Loucy (cell line): ENCODE results near the gene GRIP1.

Experiments used
- H2AFZ ChIP-seq: fragments of 200-600 bp; sonication (generic); 2 replicates; pipeline ENCODE4 v1.6.0; 2016; ENCODE audit warnings: antibody characterized with exemption, mild to moderate bottlenecking, low read length, moderate library complexity
- H3F3A ChIP-seq: fragments of 200-600 bp; 2 replicates; pipeline ENCODE4 v1.6.0; 2016; ENCODE audit warnings: antibody characterized with exemption, low read depth, mild to moderate bottlenecking
- H3K27me3 ChIP-seq: fragments of 200-600 bp; sonication (generic); 2 replicates; pipeline ENCODE4 v1.6.1; 2014; ENCODE audit warnings: low read length, mild to moderate bottlenecking; ENCODE audit not compliant: insufficient read depth, poor library complexity, severe bottlenecking
- H3K36me3 ChIP-seq: fragments of 200-600 bp; sonication (generic); 2 replicates; pipeline ENCODE4 v1.6.1; 2016; ENCODE audit warnings: low read length; ENCODE audit not compliant: insufficient read depth
- H3K4me1 ChIP-seq: fragments of 200-600 bp; sonication (generic); 2 replicates; pipeline ENCODE4 v1.5.1; 2014; ENCODE audit warnings: low read length, mild to moderate bottlenecking; ENCODE audit not compliant: insufficient read depth, poor library complexity, severe bottlenecking
- H3K4me2 ChIP-seq: fragments of 200-600 bp; sonication (generic); 2 replicates; pipeline ENCODE4 v1.6.0; 2014; ENCODE audit warnings: antibody characterized with exemption, low read length, low read depth, mild to moderate bottlenecking; ENCODE audit not compliant: poor library complexity, severe bottlenecking
- H3K4me3 ChIP-seq: fragments of 200-600 bp; sonication (generic); 2 replicates; pipeline ENCODE4 v1.5.1; 2014; ENCODE audit warnings: low read length, mild to moderate bottlenecking, mixed read lengths; ENCODE audit not compliant: poor library complexity, severe bottlenecking
- H3K79me2 ChIP-seq: fragments of 200-600 bp; sonication (generic); 2 replicates; pipeline ENCODE4 v1.6.1; 2014; ENCODE audit warnings: low read length; ENCODE audit not compliant: insufficient read depth
- H3K9ac ChIP-seq: fragments of 200-600 bp; sonication (generic); 2 replicates; pipeline ENCODE4 v1.6.0; 2014; ENCODE audit warnings: mild to moderate bottlenecking, low read depth, low read length, moderate library complexity; ENCODE audit not compliant: poor library complexity, severe bottlenecking
- H3K9me2 ChIP-seq: fragments of 200-600 bp; sonication (generic); replicated peaks from 2 replicates; pipeline ENCODE4 v1.6.1; 2016; ENCODE audit warnings: low read depth, low read length, mixed read lengths
- H3K9me3 ChIP-seq: fragments of 200-600 bp; sonication (generic); 2 replicates; pipeline ENCODE4 v1.6.1; 2014; ENCODE audit warnings: mild to moderate bottlenecking, antibody characterized with exemption, low read length, low read depth; ENCODE audit not compliant: insufficient read depth
- H4K20me1 ChIP-seq: fragments of 200-600 bp; sonication (generic); 2 replicates; pipeline ENCODE4 v1.6.0; 2014; ENCODE audit warnings: antibody characterized with exemption, low read length, mild to moderate bottlenecking; ENCODE audit not compliant: insufficient read depth, poor library complexity, severe bottlenecking
- EZH2phosphoT487 ChIP-seq: fragments of 200-600 bp; IDR thresholded peaks from 2 replicates; pipeline ENCODE4 v1.6.1; 2018; ENCODE audit warnings: antibody characterized with exemption, mild to moderate bottlenecking, moderate library complexity, borderline replicate concordance
- TF ChIP-seq, protein P1 (sequence below): fragments of 200-600 bp; sonication (generic); conservative IDR thresholded peaks from 2 replicates; pipeline ENCODE4 v1.5.1; 2014; ENCODE audit warnings: mild to moderate bottlenecking, antibody characterized with exemption, low read length

The GRIP1 gene

GRCh38 chr12:66663611-66664010 lies 15.3 kb downstream of the GRIP1 start:
- TF ChIP-seq, protein P1, sequence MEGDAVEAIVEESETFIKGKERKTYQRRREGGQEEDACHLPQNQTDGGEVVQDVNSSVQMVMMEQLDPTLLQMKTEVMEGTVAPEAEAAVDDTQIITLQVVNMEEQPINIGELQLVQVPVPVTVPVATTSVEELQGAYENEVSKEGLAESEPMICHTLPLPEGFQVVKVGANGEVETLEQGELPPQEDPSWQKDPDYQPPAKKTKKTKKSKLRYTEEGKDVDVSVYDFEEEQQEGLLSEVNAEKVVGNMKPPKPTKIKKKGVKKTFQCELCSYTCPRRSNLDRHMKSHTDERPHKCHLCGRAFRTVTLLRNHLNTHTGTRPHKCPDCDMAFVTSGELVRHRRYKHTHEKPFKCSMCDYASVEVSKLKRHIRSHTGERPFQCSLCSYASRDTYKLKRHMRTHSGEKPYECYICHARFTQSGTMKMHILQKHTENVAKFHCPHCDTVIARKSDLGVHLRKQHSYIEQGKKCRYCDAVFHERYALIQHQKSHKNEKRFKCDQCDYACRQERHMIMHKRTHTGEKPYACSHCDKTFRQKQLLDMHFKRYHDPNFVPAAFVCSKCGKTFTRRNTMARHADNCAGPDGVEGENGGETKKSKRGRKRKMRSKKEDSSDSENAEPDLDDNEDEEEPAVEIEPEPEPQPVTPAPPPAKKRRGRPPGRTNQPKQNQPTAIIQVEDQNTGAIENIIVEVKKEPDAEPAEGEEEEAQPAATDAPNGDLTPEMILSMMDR: no peak
- TF ChIP-seq EZH2phosphoT487: no peak
- H3K36me3 ChIP-seq: no peaks in the 10 kb centered on the region
- H3K9ac ChIP-seq: no peak overlapping the region
- H3F3A ChIP-seq: no peaks in the 10 kb centered on the region
- no peak overlapping the region for H3K4me2 ChIP-seq
- H4K20me1 ChIP-seq: no peaks in the 10 kb centered on the region
- H2AFZ ChIP-seq: no peak overlapping the region
- H3K9me3 ChIP-seq: no peaks in the 10 kb centered on the region
- H3K27me3 ChIP-seq: peaks cover 16% of the 10 kb centered on the region
- no peaks in the 10 kb centered on the region for H3K4me1 ChIP-seq
- no peak overlapping the region for H3K4me3 ChIP-seq
- H3K9me2 ChIP-seq: no peaks in the 10 kb centered on the region
- no peaks in the 10 kb centered on the region for H3K79me2 ChIP-seq

GRCh38 chr12:66662729-66663128 lies 16.1 kb downstream of the GRIP1 start:
- H3K4me3 ChIP-seq: no peak overlapping the region
- H3K9ac ChIP-seq: no peak overlapping the region
- no peak for TF ChIP-seq EZH2phosphoT487
- TF ChIP-seq, protein P1: no peak
- H3K36me3 ChIP-seq: no peaks in the 10 kb centered on the region
- H3K79me2 ChIP-seq: no peaks in the 10 kb centered on the region
- no peaks in the 10 kb centered on the region for H4K20me1 ChIP-seq
- H3K4me2 ChIP-seq: no peak overlapping the region
- H2AFZ ChIP-seq: no peak overlapping the region
- H3F3A ChIP-seq: no peaks in the 10 kb centered on the region
- no peaks in the 10 kb centered on the region for H3K4me1 ChIP-seq
- no peaks in the 10 kb centered on the region for H3K9me3 ChIP-seq
- peaks cover 16% of the 10 kb centered on the region for H3K27me3 ChIP-seq
- no peaks in the 10 kb centered on the region for H3K9me2 ChIP-seq

GRCh38 chr12:66662179-66662578 lies 16.7 kb downstream of the GRIP1 start:
- Histone ChIP-seq H3K9me3 (no peaks in the 10 kb centered on the region), H3K4me2 (no peak overlapping the region), H3F3A (no peaks in the 10 kb centered on the region), H3K9me2 (no peaks in the 10 kb centered on the region), H3K4me1 (no peaks in the 10 kb centered on the region), H3K9ac (no peak overlapping the region), H3K4me3 (no peak overlapping the region), H3K27me3 (peaks cover 16% of the 10 kb centered on the region), H2AFZ (no peak overlapping the region), H3K36me3 (no peaks in the 10 kb centered on the region), H4K20me1 (no peaks in the 10 kb centered on the region), H3K79me2 (no peaks in the 10 kb centered on the region)
- TF ChIP-seq, protein P1: no peak
- no peak for TF ChIP-seq EZH2phosphoT487
